Muscle of leg (tissue), 11 donors: ENCODE measurements around the gene SIPA1L2. TPM values are rescaled to one million over a fixed set of nuclear protein-coding genes. Genes with fewer than 3 reads are reported as not detected.

ENCODE experiments used
- DNase-seq: peaks from one replicate; pipeline ENCODE4 v3.0.0; 2013
- H3K27ac ChIP-seq: one replicate; pipeline ENCODE4 v1.5.1; 2013; ENCODE audit warnings: mild to moderate bottlenecking, low read length, control low read depth
- H3K27me3 ChIP-seq: one replicate; pipeline ENCODE4 v1.6.1; 2013; ENCODE audit warnings: low read length; ENCODE audit not compliant: control insufficient read depth, insufficient read depth
- H3K36me3 ChIP-seq: one replicate; pipeline ENCODE4 v1.6.1; 2013; ENCODE audit warnings: low read length; ENCODE audit not compliant: control insufficient read depth, insufficient read depth
- H3K4me1 ChIP-seq: one replicate; pipeline ENCODE4 v1.6.1; 2013; ENCODE audit warnings: low read length; ENCODE audit not compliant: control insufficient read depth, insufficient read depth
- H3K4me3 ChIP-seq: one replicate; pipeline ENCODE4 v1.5.1; 2013; ENCODE audit warnings: low read length, control low read depth
- H3K9me3 ChIP-seq: replicated peaks from 2 replicates; pipeline ENCODE4 v1.6.1; 2013; ENCODE audit warnings: low read depth, low read length; ENCODE audit not compliant: control insufficient read depth
- WGBS: methylation state at CpG from one replicate; pipeline ENCODE4 v1.1.5; 2013; ENCODE audit warnings: missing lambda C conversion rate; ENCODE audit not compliant: insufficient coverage; 5-methylcytosine and 5-hydroxymethylcytosine counted together
- polyA plus RNA-seq, 8 donors: library from polyadenylated mRNA; unstranded; fragments of 120-200 nt; gene quantifications; one replicate each; pipeline versions ENCODE4 v1.2.1 to v1.2.3, GENCODE V29; 2013; ENCODE audit warnings: inconsistent platforms in 1 of 8, low replicate concordance in 1 of 8; ENCODE audit not compliant: insufficient read length in 8 of 8, insufficient read depth in 1 of 8
- total RNA-seq: library from RNA; stranded (reverse); fragments of 120-200 nt; gene quantifications from one replicate; pipeline ENCODE4 v1.2.4, GENCODE V29; 2013

SIPA1L2 gene
- total and polyA plus RNA-seq, 9 donors: 23.3 to 32.6 (median 28.7) TPM

DNA sequence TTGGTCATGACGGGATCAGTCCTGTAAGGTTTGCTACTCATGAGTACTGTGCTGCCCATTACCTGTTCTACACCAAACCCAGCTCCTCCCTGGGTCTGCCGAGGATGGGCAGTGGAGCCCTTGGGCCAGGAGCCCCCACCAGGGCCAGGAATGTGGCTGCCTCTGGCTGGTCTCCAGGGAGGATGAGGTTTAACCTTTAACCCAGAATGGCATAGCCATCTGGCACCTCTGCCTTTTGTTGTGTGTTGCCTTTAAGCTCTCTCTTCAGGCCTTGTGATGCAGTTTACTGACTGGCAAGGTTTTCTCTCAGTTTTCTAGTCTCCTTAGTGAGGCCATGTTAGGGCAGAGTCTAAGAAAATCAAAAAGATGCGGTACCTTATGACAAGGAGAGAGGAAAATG lies 38.6 kb downstream of the SIPA1L2 start:
- no peak for DNase-seq

DNA sequence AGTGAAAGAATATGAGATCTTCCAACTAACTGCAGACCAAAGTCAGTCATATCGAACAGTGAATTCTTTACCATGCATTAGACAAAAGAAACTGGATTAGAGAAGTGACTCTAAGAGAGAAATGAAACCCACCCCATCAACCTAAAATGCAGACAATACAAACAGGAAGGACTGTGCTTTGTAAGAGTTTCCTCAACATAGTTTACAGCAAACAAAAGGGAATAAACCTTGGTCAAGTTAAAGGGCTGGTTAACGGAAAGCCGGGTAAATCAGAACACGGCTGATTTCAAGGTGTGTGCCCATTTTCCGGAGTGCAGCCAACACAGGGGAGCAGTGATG lies 39.2 kb downstream of the SIPA1L2 start:
- no peak overlapping the region for H3K4me3 ChIP-seq
- peak; percentile 60 for DNase-seq
- WGBS: no CpG with 5 or more reads among the region's 5 CpGs
- H3K36me3 ChIP-seq: no peaks in the 10 kb centered on the region
- no peaks in the 10 kb centered on the region for H3K27me3 ChIP-seq
- peak overlapping the region; percentile 23 for H3K27ac ChIP-seq
- no peaks in the 10 kb centered on the region for H3K9me3 ChIP-seq
- H3K4me1 ChIP-seq: peaks cover 22% of the 10 kb centered on the region

More for the DNA sequence above, 38.6 kb downstream of the SIPA1L2 start:
- Histone ChIP-seq H3K4me1 (peaks cover 25% of the 10 kb centered on the region), H3K36me3 (no peaks in the 10 kb centered on the region), H3K4me3 (no peak overlapping the region), H3K9me3 (no peaks in the 10 kb centered on the region), H3K27ac (peak overlapping the region; percentile 53), H3K27me3 (no peaks in the 10 kb centered on the region)
- WGBS: 63% methylated on average over 2 of the region's 3 CpGs

DNA sequence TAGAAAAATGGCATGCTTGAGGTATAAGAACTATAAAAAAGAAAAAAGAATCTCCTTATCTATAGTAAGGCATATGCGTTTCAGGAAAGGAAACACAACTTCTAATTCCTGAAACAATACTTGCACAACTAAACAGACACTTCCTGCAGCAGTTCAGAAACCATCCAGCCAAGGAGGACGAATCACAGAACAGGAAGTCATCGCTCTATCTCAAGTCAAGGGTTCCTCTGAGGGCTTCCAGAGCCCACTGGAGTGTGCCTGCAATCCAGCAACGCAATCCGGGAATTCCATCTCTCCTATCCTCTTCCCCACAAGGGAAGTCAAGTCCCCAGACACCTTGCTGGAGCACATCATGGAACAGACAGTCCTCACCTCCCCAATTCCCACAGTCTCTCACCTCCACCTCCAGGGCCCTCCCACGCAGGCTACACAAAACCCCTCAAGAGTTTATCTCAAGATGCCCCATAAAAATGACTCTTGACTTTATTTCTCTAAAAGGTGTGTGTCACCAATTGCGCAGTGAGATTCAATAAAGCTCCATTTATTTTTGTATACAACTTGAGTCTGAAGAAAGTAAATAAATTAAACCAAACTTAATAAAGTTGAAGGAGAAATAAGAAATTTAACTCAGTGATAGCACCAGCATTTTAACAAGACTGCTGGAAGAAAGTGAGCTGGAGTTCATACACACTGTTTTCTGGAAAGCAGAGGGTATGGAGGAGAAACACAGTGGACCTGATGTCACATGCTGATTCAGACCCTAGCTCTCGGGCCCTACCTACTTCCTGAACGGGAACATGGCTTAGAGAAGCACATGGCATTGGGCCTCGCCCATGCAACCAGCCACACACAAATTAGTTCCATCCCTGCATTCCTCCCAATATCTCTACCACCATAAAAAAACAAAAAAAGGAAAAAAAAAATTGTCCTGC lies 39.9 kb downstream of the SIPA1L2 start:
- H3K27me3 ChIP-seq: no peaks in the 10 kb centered on the region
- peak overlapping the region; percentile 63 for H3K27ac ChIP-seq
- H3K9me3 ChIP-seq: no peaks in the 10 kb centered on the region
- WGBS: 66% methylated on average over 5 of the region's 10 CpGs
- H3K4me3 ChIP-seq: no peak overlapping the region
- peak; percentile 49 for DNase-seq
- peaks cover 18% of the 10 kb centered on the region for H3K4me1 ChIP-seq
- no peaks in the 10 kb centered on the region for H3K36me3 ChIP-seq

DNA sequence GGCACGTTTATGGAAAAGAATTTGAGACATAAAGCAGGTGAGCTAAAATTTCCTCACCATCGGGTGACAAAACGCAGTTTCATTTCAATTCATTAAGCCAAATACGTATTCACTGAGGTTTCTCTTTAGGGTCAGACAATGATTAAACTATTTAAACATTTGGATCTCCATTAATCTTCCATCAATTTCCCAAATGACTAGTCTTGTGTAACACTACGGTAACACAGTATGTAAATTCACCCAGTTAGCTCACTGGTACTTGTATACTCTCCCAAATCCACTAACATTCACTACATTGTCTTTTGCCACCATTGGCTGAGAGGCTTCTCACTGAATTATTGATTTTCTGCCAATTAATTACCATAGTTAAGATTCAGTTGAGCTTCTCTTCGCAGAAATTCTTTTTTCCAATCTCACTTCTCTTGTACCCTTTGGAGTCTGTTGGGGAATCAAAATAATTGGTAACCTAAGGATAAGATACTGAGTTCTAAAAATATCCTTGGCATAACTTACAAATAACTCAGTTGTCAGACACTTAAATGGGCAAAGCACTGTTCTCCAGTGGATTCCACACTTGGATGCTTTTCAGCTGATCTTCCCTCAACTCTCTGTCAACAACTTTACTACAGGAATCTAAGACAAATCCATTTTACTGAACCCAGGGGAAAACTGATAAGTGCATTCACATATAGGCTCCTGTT lies 40.7 kb downstream of the SIPA1L2 start:
- no peaks in the 10 kb centered on the region for H3K27me3 ChIP-seq
- no peak overlapping the region for H3K4me3 ChIP-seq
- H3K27ac ChIP-seq: no peak overlapping the region
- H3K4me1 ChIP-seq: peaks cover 12% of the 10 kb centered on the region
- WGBS: 72% methylated on average over 4 of the region's 6 CpGs
- no peaks in the 10 kb centered on the region for H3K9me3 ChIP-seq
- H3K36me3 ChIP-seq: no peaks in the 10 kb centered on the region
- no peak for DNase-seq

DNA sequence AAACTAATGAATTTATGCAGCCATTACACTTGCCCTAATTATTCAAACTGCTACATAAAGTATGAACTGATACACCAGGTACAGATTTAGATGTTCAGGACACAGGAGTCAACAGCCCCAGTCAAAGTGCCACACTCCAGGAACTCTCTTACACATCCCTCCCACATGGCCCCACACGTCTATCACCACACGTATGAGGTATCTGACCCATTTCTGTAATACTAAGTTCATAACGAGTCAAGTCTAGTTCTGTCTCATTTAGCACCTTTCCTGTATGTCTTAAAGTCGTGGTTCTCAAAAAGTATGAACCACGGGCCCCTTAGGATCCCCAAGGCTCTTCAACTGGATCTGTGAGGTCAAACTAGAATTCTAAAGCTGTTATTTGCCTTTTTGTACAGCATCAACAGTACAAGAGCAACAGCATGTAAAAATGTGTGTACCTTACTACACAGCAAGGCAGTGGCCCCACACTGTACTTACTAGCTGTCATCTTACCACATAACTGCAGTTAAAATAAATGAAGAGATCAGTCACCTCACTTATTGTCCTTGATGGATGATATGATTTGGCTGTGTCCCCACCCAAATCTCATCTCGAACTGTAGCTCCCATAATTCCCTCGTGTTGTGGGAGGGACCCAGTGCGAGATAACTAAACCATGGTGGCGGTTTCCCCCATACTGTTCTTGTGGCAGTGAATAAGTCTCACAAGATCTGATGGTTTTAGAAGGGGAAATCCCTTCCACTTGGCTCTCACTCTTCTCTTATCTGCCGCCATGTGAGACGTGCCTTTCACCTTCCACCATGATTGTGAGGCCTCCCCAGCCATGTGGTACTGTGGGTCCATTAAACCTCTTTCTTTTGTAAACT lies 42.6 kb downstream of the SIPA1L2 start:
- WGBS: 76% methylated on average over 3 of the region's 11 CpGs
- no peaks in the 10 kb centered on the region for H3K36me3 ChIP-seq
- DNase-seq: no peak
- no peaks in the 10 kb centered on the region for H3K9me3 ChIP-seq
- no peaks in the 10 kb centered on the region for H3K27me3 ChIP-seq
- H3K4me1 ChIP-seq: peaks cover 8% of the 10 kb centered on the region
- H3K27ac ChIP-seq: no peak overlapping the region
- no peak overlapping the region for H3K4me3 ChIP-seq

DNA sequence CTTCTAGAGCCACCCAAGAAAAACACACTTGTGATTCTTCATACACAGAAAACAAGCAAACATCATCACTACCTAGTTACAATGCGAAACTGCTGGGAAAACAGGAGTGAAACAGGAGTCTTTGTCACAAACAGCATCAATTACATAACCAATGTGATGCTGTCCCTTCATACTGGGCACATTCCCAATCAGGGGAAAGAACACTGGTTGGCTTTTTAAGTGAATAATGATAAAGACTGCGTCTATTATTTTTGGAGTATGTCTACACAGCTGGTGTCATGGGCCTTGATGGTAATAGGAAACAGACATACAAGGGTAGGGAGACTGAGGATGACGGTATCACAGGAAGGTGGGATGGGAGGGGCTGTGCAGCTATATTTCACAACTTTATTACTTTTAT lies 43.3 kb downstream of the SIPA1L2 start:
- Histone ChIP-seq H3K4me3 (no peak overlapping the region), H3K27me3 (no peaks in the 10 kb centered on the region), H3K4me1 (peaks cover 8% of the 10 kb centered on the region), H3K9me3 (no peaks in the 10 kb centered on the region), H3K36me3 (no peaks in the 10 kb centered on the region), H3K27ac (no peak overlapping the region)
- 80% methylated on average over 1 of the region's 3 CpGs for WGBS
- DNase-seq: no peak

DNA sequence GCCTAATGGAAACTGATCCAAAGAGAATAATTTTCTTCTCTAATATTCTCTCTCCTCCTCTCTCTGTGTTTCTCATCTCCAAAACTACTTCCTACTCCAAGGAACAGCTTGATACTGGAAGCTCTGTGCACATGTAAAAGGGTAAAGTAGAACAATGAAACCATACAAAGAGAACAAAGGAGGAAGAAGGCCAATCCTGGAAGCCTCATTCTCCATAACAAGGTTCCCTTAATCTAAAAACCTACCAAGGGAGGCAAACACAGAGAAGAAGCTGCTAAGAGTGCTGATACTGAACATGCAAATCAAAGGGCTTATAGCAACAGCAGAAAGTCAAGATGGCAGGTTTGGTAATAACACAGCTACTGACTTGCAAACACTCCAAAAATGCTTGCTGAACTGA lies 44.4 kb downstream of the SIPA1L2 start:
- Histone ChIP-seq H3K36me3 (no peaks in the 10 kb centered on the region), H3K4me3 (no peak overlapping the region), H3K4me1 (peaks cover 4% of the 10 kb centered on the region), H3K27ac (no peak overlapping the region), H3K9me3 (no peaks in the 10 kb centered on the region), H3K27me3 (no peaks in the 10 kb centered on the region)
- no peak for DNase-seq

DNA sequence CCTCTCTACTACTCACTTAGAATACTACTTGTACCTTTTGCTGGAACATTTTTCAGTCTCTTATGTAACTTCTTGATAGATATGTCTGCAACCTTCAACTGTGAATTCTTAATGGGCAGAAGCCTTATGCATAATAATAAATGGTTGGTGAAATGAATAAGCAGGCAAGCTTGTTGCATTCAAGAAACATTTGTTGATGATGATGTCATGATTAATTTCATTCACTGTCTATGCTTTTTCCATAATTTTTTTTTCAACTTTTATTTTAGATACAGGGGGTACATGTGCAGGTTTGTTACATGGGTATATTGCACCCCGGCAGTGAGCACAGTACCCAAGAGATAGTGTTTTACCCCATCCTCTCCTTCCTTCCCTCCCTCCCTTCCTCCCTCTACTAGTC lies 48.0 kb downstream of the SIPA1L2 start:
- peaks cover 2% of the 10 kb centered on the region for H3K4me1 ChIP-seq
- H3K36me3 ChIP-seq: no peaks in the 10 kb centered on the region

More for the DNA sequence above, 48.0 kb downstream of the SIPA1L2 start:
- Histone ChIP-seq H3K27me3 (no peaks in the 10 kb centered on the region), H3K27ac (no peak overlapping the region), H3K9me3 (no peaks in the 10 kb centered on the region), H3K4me3 (no peak overlapping the region)
- WGBS: no CpG with 5 or more reads among the region's 1 CpG
- DNase-seq: no peak
